Smooth muscle cell (in vitro differentiated cells): ENCODE measurements around the gene ADAM12. TPM values are rescaled to one million over a fixed set of nuclear protein-coding genes. Genes with fewer than 3 reads are reported as not detected.
A peak's percentile ranks its signal among the peaks of the same experiment; 100 is the strongest.

Source experiments
- DNase-seq: peaks from one replicate; lab custom pipeline; 2025; ENCODE audit not compliant: unreplicated experiment; lab: John Stamatoyannopoulos, UW
- H2AFZ ChIP-seq: fragments of 200-600 bp; sonication (generic); 2 replicates; pipeline ENCODE4 v1.6.0; 2016; ENCODE audit warnings: antibody characterized with exemption, low read depth, mild to moderate bottlenecking
- H3F3A ChIP-seq: fragments of 200-600 bp; sonication (generic); 2 replicates; pipeline ENCODE4 v1.6.0; 2017; ENCODE audit warnings: antibody characterized with exemption, low read depth
- H3K27ac ChIP-seq: fragments of 200-600 bp; sonication (generic); 2 replicates; pipeline ENCODE4 v1.5.1; 2016; ENCODE audit warnings: low read depth, mild to moderate bottlenecking
- H3K27me3 ChIP-seq: fragments of 200-600 bp; sonication (generic); 2 replicates; pipeline ENCODE4 v1.6.1; 2016; ENCODE audit warnings: low read depth, mild to moderate bottlenecking
- H3K36me3 ChIP-seq: fragments of 200-600 bp; sonication (generic); 2 replicates; pipeline ENCODE4 v1.5.1; 2016; ENCODE audit warnings: low read depth
- H3K4me1 ChIP-seq: fragments of 200-600 bp; sonication (generic); 2 replicates; pipeline ENCODE4 v1.5.1; 2016; ENCODE audit warnings: low read depth
- H3K4me2 ChIP-seq: fragments of 200-600 bp; sonication (generic); 2 replicates; pipeline ENCODE4 v1.6.0; 2016; ENCODE audit warnings: mild to moderate bottlenecking
- H3K4me3 ChIP-seq: fragments of 200-600 bp; sonication (generic); 2 replicates; pipeline ENCODE4 v1.5.1; 2016; ENCODE audit warnings: mild to moderate bottlenecking
- H3K79me2 ChIP-seq: fragments of 200-600 bp; sonication (generic); 2 replicates; pipeline ENCODE4 v1.6.0; 2016; ENCODE audit warnings: low read depth, mild to moderate bottlenecking
- H3K9ac ChIP-seq: fragments of 200-600 bp; sonication (generic); 2 replicates; pipeline ENCODE4 v1.6.0; 2016; ENCODE audit warnings: low read depth
- H3K9me3 ChIP-seq: fragments of 200-600 bp; sonication (generic); replicated peaks from 2 replicates; pipeline ENCODE4 v1.5.1; 2016; ENCODE audit warnings: low read depth
- H4K20me1 ChIP-seq: fragments of 200-600 bp; sonication (generic); 2 replicates; pipeline ENCODE4 v1.6.0; 2016; ENCODE audit warnings: low read depth
- WGBS: methylation state at CpG from one replicate; pipeline ENCODE4 v1.1.7; 2016; ENCODE audit warnings: low lambda C conversion rate; 5-methylcytosine and 5-hydroxymethylcytosine counted together
- polyA plus RNA-seq: library from polyadenylated mRNA; unstranded; fragments of >200 nt; fragmentation: Nextera tagmentation; extraction: Ambion mirVana; gene quantifications from 2 replicates; pipeline ENCODE4 v1.2.1, GENCODE V29; 2016
- total RNA-seq: library from RNA; depleted of rRNA; stranded (reverse); fragments of >200 nt; gene quantifications from 2 replicates; pipeline ENCODE4 v1.2.3, GENCODE V29; 2014
- TF ChIP-seq, protein P1 (sequence below): fragments of 200-600 bp; sonication (generic); IDR thresholded peaks from 2 replicates; pipeline ENCODE4 v1.5.1; 2017; ENCODE audit warnings: borderline replicate concordance, mild to moderate bottlenecking, antibody characterized with exemption; ENCODE audit not compliant: insufficient read depth, poor library complexity, severe bottlenecking

The ADAM12 gene
- total and polyA plus RNA-seq, 2 experiments from 2014 or later: 40.0 to 54.3 TPM

DNA sequence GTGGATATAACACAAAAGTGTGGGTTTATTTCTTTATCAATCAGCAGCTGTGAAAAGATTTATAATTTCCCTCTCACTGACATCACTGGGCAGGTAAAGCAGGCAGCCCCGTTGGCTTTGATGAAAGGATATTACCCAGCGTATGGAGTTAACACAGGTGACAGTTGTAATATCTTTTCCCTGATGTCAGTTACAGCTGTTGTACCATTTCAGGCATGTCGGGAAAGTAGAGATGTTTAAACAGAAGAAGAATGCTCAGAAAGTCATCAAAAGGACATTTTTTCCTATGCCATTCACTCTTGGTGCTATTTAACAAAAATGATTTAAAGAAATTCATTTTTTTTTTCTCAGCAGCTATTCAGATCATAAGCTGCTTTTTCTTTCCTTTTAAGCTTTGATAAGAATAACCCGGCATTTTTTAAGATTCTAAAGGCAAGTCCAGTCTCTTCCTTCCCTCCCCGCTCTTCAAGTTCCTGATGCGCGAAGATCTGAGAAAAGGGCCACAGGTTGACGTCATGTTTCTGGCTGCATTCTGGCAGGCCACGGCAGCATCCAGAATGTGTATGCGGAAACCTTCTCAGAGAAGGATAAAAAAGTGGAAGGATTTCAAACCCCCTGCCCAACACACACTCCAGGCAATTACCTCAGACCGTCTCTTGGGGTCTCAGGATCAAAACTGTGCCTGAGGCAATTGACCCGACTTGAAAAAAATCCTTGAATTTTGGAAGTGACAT lies 32.5 kb upstream of the ADAM12 start:
- Histone ChIP-seq H3K27ac (peak overlapping the region; percentile 91), H3K9ac (peak overlapping the region; percentile 88), H2AFZ (no peak overlapping the region), H4K20me1 (no peaks in the 10 kb centered on the region), H3K4me3 (no peak overlapping the region), H3K4me2 (peak overlapping the region; percentile 56), H3K9me3 (peaks cover 3% of the 10 kb centered on the region), H3K27me3 (no peaks in the 10 kb centered on the region), H3K4me1 (peaks cover 3% of the 10 kb centered on the region), H3K36me3 (no peaks in the 10 kb centered on the region), H3K79me2 (no peaks in the 10 kb centered on the region), H3F3A (no peaks in the 10 kb centered on the region)
- WGBS: 90% methylated on average over 12 of the region's 12 CpGs
- TF ChIP-seq, protein P1, sequence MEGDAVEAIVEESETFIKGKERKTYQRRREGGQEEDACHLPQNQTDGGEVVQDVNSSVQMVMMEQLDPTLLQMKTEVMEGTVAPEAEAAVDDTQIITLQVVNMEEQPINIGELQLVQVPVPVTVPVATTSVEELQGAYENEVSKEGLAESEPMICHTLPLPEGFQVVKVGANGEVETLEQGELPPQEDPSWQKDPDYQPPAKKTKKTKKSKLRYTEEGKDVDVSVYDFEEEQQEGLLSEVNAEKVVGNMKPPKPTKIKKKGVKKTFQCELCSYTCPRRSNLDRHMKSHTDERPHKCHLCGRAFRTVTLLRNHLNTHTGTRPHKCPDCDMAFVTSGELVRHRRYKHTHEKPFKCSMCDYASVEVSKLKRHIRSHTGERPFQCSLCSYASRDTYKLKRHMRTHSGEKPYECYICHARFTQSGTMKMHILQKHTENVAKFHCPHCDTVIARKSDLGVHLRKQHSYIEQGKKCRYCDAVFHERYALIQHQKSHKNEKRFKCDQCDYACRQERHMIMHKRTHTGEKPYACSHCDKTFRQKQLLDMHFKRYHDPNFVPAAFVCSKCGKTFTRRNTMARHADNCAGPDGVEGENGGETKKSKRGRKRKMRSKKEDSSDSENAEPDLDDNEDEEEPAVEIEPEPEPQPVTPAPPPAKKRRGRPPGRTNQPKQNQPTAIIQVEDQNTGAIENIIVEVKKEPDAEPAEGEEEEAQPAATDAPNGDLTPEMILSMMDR: no peak
- no peak for DNase-seq

DNA sequence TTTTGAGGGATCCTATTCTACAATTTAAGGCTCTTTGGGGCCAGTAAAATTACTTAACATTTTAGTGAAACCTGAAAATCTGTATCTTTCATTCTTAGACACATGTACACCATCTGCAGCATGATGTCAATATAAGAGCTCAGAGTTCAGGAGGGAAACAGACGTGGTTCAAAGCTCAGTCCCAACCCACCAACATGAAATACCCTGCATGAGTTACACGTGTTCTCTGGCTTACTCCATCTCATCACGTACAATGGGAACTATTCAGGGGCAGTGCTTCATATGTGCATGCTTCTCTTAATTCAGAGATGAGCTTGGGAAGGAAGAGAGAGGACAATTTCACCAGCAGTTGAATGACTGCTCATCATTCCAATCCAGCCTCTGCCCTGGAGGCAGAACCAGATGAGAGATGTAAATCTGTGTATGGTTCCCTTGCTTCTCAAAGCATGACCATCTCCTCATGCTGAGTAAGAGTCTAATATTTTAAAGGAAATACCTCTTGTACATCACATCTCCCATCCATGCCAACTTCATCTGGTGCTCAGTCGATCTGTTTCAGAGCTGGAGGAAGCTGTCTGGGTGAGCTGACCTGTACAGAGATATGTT lies 29.0 kb upstream of the ADAM12 start:
- H3K36me3 ChIP-seq: no peaks in the 10 kb centered on the region
- H3K27ac ChIP-seq: no peak overlapping the region
- no peak overlapping the region for H3K4me2 ChIP-seq
- no peak overlapping the region for H2AFZ ChIP-seq
- no peak overlapping the region for H3K9ac ChIP-seq
- no peaks in the 10 kb centered on the region for H3F3A ChIP-seq
- no peak for DNase-seq
- H3K27me3 ChIP-seq: no peaks in the 10 kb centered on the region
- no peak overlapping the region for H3K4me3 ChIP-seq
- H3K79me2 ChIP-seq: no peaks in the 10 kb centered on the region
- H3K4me1 ChIP-seq: peaks cover 3% of the 10 kb centered on the region
- H3K9me3 ChIP-seq: no peaks in the 10 kb centered on the region
- WGBS: 91% methylated on average over 4 of the region's 4 CpGs
- H4K20me1 ChIP-seq: no peaks in the 10 kb centered on the region
- TF ChIP-seq, protein P1: no peak

DNA sequence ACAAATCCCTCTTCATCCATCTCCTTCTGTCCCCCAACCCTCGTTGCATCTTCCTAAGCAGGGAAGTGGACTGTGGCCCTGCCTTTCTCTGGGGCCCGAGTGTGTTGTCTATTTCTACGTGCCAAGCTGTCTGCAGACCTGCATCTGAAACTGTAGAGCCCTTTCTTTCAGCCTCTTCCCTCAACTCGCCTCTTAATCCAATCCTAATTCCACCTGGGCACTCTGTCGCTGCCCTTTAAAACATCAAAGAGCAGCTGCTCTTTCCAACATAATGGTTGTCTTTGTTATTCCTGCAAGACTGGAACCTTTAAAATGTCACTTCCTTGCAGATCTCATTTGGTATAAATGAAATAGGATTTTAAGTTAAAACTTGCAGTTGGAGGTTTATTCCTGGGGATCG lies 21.5 kb upstream of the ADAM12 start:
- no peak overlapping the region for H3K4me2 ChIP-seq
- H3K36me3 ChIP-seq: no peaks in the 10 kb centered on the region
- no peaks in the 10 kb centered on the region for H3K27me3 ChIP-seq
- no peaks in the 10 kb centered on the region for H3F3A ChIP-seq
- TF ChIP-seq, protein P1: no peak
- H4K20me1 ChIP-seq: no peaks in the 10 kb centered on the region
- H3K27ac ChIP-seq: no peak overlapping the region
- H3K9ac ChIP-seq: no peak overlapping the region
- peaks cover 3% of the 10 kb centered on the region for H3K4me1 ChIP-seq
- DNase-seq: no peak
- no peak overlapping the region for H3K4me3 ChIP-seq
- H2AFZ ChIP-seq: no peak overlapping the region
- H3K79me2 ChIP-seq: no peaks in the 10 kb centered on the region
- no peaks in the 10 kb centered on the region for H3K9me3 ChIP-seq
- WGBS: 63% methylated on average over 6 of the region's 6 CpGs
